Muscle of back (tissue), 13 donors: ENCODE measurements around the gene OR2J3. TPM values are rescaled to one million over a fixed set of nuclear protein-coding genes. Genes with fewer than 3 reads are reported as not detected.
"Not testable (repeated sequence)": the region's sequence is repeated elsewhere in the genome, so short reads cannot be mapped to it uniquely, and the experiment has no call there.

Experiments
- DNase-seq, 3 donors: peaks; one replicate each; pipeline versions ENCODE4 v3.0.0 to v3.0.0-alpha.2; 2013
- long read RNA-seq, 9 donors: transcript quantifications; one replicate each; lab custom pipeline, GENCODE V29; 2026
- polyA plus RNA-seq, 10 donors: library from polyadenylated mRNA; unstranded; fragments of 120-200 nt; gene quantifications; one replicate each; pipeline ENCODE4 v1.2.1, GENCODE V29; 2013; ENCODE audit not compliant: insufficient read length in 10 of 10

Gene OR2J3
- polyA plus RNA-seq, result not detected
- long read RNA-seq, donor 1, result 0 reads
- long read RNA-seq, donor 2, result 0 reads
- long read RNA-seq, donor 3, result 0 reads
- long read RNA-seq, donor 4, result 0 reads
- long read RNA-seq, donor 5, result 0 reads
- long read RNA-seq, donor 6, result 0 reads
- long read RNA-seq, donor 7, result 0 reads
- long read RNA-seq, donor 8, result 0 reads
- long read RNA-seq, donor 9, result 0 reads

GRCh38 chr6:29107758-29108157 lies at the start of gene OR2J3:
TSS of gene OR2J3 (plus strand) at chr6:29108058. CDS start at chr6:29111891, 3,833 bp downstream.
- DNase-seq, result no peak

DNA sequence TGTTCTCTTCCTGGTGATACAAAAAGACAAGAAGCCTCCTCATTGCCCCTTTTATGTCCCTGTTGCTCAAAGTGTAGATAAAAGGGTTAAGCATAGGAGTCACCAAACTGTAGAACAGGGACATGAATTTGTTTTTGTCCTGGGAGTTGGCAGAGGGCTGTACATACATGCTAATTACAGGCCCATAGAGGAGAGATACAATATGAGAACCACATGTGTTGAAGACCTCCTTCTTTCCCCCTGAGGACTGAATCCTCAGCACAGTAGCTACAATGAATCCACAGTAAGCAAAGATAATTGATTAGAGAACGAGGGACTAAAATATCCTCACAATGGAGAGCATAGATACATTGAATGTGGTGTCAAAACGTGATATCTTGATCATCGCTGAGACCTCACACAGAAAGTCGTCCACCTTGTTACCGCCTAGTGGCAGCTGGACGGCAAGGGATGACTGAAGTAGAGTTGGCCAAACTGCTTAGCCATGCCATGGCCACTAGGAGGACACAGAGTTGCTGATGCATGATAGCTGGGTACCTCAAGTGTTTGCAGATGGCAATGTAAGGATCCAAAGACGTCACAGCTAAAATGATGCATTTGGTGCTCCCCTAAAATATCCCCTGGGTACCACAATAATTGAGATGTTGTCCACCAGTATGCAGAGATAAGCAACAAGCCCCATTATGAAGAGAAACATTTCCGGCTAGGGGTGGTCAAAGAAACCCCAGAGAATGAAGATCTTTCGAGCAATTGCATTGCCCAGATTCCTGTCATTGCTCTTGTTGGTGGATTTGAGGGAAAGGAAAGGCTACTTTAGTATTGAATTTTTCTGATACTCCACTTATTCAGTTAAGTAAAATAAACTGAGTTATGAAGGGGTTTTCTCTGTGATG lies 35.8 kb upstream of the OR2J3 start:
- no peak for DNase-seq

DNA sequence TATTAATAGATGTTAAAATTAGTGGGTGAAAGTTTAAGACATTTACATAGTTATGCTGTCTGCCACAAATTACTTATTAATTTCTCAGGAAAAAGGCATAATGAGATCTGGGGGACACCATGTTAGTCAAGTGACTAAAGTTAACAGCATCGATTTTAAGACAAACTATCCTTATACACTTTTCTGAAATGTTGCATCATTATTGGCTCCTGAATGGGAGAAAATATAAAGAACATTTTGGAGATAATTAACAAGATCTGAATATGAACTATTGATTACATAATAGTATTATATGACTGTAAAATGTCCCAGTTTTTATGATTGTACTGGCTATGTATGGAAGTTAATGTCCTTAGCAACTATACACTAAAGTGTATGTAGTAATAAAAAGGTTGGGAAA lies 28.7 kb upstream of the OR2J3 start:
- no peak for DNase-seq

DNA sequence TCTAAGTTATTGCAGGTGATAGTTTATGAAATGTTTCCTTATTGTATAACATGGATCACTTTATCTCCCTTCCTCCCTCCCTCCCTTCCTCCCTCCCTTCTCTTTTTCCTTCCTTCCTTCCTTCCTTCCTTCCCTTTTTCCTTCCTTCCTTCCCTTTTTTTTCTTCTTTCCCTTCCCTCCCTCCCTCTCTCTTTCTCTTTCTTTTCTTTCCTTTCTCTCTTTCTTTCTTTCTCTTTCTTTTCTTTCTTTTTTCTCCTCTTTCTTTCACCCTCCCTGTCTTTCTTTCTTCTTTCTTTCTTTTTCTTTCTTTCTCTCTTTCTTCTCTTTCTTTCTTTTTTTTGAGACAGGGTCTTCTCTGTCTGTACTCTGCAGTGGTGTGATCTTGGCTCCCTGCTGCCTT lies 26.5 kb upstream of the OR2J3 start:
- DNase-seq, result no peak

DNA sequence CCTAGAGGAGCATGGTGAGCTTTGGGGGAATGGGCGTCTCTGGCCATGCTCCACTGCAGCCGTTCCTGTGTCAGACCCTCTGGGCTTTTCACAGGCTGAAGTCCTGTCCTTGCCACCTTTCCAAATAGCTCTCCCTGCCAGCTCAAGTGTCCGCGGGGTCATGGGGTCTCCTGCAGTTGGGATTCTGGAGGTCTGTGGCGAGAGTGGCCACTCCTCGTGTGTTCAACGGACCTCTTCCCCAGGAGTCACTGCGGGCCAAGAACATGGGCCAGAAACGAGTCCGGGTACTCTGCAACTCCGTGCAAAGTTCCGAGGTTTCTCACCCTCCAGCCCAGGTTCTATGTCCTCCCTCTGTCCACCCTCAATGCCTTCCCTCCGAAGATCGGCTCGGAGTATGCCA lies 25.4 kb upstream of the OR2J3 start:
- DNase-seq, result no peak

GRCh38 chr6:29087213-29087612 lies 20.6 kb upstream of the OR2J3 start, which contains the start of gene OR2B3:
TSS of gene OR2B3 (minus strand) at chr6:29087313. CDS start at chr6:29087248, 65 bp downstream.
- no peak for DNase-seq

GRCh38 chr6:29092957-29093356 lies 14.9 kb upstream of the OR2J3 start:
- DNase-seq, result no peak

DNA sequence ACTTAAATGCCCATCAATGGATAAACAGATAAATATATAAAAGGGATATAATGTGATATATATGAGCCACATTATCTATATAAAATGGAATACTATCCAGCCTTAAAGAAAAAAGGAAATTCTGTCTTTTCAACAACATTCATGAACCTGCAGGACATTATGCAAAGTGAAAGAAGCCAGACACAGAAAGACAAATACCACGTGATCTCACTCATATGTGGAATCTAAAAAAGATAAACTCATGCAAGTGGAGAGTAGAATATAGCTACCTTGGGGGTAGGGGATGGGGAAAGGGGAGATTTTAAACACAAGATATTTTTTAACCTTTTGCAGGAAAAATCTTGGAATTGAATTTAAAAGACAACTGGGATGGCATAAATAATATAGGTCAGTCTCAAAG lies 10.1 kb upstream of the OR2J3 start:
- no peak for DNase-seq

DNA sequence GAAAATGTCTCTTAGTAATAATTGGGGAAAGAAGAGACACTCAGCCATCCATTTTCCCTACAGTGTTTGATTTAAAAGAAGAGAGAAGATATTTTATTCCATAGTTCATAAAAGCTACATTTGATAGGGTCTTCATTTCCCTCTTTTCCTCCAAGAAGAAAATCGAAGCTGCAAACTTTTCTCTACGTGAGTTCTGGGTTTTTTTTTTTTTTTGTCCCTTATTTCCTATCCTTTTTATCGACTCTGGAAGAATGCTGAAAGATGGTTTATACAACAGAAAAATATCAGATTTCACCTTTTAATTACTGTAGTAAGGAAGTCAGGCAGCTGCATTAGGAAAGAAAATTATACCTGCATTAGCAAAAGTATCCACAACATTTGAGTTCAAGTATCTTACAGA lies 8.7 kb upstream of the OR2J3 start, which contains the start of gene OR2J1:
Gene OR2J1 (plus strand): TSS at position 301 of the 400 bp plus-strand sequence. CDS start 1,453 bp downstream, outside the sequence.
- no peak for DNase-seq

GRCh38 chr6:29112135-29112534 lies 4.3 kb downstream of the OR2J3 start:
- no peak for DNase-seq

- DNase-seq, result not testable (repeated sequence)
Measured at GRCh38 chr6:29114964-29115363, 7.1 kb downstream of the OR2J3 start.

DNA sequence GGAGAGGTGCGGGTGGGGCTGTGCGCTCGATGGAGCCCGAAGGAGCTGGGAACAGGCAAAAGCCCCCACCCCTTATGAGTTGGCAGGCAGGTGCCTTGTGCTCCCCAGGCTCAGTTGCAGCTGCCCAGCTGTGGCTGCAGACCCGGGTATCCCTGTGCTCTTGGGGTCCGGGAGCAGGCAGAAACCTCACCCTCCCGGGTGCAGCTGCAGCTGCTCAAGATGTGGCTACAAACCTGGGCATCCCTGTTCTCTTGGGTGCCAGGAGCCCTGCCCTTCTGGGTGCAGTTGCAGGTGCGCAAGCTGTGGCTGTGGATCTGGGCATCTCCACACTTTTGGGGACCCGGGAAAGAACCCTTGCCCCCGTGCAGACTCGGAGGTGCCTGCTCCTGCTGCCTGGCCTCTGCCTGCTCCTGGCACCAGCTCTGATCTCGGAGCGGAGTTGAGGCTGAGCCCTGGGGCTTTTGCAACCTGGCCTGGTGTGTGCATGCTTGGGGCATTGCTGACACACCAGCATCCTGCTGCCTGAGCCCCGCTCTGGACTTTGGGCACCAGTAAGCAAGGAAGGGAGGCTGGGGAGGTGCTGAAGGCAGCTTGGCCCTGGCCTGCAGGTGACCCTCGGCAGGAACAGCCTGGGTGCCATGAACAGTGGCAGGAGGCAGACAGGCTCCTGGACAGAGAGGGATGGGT lies 21.6 kb downstream of the OR2J3 start:
- no peak for DNase-seq

GRCh38 chr6:29130644-29131043 lies 22.8 kb downstream of the OR2J3 start:
- no peak for DNase-seq

DNA sequence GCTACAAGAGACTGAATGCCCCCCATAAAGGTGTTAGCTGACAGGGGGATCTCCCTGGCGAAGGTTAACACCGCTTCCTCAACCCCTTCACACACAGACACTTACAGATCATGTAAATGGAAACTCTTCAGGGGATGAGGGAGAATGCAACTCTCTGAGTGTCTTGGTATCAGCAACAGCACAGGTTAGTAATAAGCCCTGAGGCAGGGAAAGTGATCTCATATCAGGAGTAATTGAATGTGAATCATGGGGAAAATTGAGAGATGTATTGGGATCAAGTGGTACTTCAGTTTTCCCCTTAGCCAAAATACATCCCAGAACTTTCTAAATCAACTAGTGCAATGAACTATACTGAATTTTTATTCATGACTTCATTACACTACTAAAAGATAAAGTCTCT lies 23.8 kb downstream of the OR2J3 start:
- no peak for DNase-seq

DNA sequence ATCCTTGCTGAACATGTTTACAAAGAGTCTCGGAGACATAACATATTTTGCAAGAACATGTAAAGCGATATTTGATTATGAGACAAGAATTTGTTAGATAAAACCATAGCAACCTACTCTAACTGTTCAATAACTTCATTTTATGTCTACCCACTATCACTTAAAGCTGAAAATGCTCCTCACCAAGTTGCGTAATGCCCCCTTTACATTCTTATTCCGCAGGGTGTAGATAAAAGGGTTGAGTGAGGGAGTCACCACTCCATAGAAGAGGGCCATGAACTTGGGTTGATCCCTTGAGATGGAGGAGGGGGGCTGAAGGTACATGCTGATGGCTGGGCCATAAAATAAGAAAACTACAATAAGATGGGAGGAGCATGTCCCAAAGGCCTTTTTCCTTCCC lies 29.9 kb downstream of the OR2J3 start:
- no peak for DNase-seq

DNA sequence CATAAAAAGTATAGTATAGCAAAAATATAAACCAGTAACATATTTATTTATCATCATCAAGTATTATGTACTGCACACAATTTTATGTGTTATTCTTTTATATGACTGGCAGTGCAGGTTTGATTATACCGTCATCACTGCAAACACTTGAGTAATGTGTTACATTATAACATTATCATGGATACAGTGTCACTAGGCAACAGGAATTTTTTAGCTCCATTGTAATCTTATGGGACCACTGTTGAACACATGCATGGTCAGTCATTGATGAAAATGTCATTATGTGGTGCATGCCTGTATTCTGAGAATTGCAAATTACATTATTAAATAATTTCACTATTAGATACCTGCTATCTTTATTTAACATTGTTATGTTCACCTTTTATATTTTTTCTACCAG lies 33.7 kb downstream of the OR2J3 start:
- no peak for DNase-seq

DNA sequence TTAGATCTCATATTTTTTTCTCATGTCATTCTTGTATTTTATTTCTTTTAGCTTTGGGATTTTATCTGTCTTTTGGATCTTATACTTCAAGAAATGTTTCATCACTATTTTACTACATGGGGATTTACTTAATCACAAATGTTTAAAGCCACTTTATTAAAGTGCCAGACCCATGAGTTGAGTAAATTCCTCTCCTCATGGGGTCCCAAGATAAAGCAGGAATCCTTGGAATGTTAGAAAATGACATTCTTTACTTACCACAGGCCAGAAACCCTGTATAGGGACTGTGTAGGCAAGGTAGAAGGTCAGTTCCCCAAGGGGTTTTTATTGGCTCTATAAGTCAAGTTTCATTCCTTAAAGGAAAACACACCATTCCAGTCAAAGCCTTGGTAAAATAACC lies 34.5 kb downstream of the OR2J3 start:
- DNase-seq, result no peak

- DNase-seq, result no peak
Measured at GRCh38 chr6:29146179-29146578, 38.3 kb downstream of the OR2J3 start.

GRCh38 chr6:29147074-29147473 lies 39.2 kb downstream of the OR2J3 start:
- no peak for DNase-seq

DNA sequence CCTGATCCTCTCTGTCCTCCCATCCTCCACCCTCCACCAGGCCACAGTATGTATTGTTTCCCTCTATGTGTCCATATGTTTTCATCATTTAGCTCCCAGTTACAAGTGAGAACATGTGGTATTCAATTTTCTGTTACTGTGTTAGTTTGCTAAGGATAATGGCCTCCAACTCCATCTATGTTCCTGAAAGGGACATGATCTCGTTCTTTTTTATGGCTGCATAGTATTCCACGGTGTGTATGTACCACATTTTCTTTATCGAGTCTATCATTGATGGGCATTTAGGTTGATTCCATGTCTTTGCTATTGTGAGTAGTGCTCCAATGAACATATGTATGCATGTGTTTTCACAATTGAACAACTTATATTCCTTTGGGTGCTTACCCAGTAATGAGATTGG lies 41.6 kb downstream of the OR2J3 start:
- not testable (repeated sequence) for DNase-seq

GRCh38 chr6:29153083-29153482 lies 45.2 kb downstream of the OR2J3 start:
- DNase-seq, result no peak

GRCh38 chr6:29155182-29155581 lies 47.3 kb downstream of the OR2J3 start:
- not testable (repeated sequence) for DNase-seq

DNA sequence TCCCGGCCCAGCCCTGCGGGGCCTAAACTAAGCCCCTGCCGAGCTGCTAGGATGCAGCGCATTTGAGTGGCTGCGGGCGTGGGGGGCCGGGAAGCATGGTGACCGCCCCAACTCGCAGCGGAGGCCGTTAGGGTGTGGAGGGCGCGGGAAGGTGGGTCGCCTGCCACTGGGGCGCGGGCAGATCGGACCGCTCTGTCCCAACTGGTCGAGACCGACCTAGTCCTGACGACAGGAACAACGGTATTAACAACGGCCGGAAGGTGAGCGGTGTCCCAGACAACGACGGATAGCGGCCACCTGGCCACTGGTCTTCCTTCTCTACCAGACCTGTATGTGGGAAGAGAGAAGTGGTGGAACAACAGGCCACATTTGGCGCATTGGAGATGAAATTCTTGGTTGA lies 52.1 kb downstream of the OR2J3 start:
- not testable (repeated sequence) for DNase-seq
